HG03432 (cell line): ENCODE data around the gene ETF1.
"Not testable (repeated sequence)": the region's sequence is repeated elsewhere in the genome, so short reads cannot be mapped to it uniquely, and the experiment has no call there.

Source experiments
- ATAC-seq: cut with Tn5 transposase; IDR thresholded peaks from one replicate; pipeline ENCODE4 v1.9.1; 2021; ENCODE audit warnings: mild to moderate bottlenecking, moderate library complexity; ENCODE audit not compliant: unreplicated experiment

The ETF1 gene

DNA sequence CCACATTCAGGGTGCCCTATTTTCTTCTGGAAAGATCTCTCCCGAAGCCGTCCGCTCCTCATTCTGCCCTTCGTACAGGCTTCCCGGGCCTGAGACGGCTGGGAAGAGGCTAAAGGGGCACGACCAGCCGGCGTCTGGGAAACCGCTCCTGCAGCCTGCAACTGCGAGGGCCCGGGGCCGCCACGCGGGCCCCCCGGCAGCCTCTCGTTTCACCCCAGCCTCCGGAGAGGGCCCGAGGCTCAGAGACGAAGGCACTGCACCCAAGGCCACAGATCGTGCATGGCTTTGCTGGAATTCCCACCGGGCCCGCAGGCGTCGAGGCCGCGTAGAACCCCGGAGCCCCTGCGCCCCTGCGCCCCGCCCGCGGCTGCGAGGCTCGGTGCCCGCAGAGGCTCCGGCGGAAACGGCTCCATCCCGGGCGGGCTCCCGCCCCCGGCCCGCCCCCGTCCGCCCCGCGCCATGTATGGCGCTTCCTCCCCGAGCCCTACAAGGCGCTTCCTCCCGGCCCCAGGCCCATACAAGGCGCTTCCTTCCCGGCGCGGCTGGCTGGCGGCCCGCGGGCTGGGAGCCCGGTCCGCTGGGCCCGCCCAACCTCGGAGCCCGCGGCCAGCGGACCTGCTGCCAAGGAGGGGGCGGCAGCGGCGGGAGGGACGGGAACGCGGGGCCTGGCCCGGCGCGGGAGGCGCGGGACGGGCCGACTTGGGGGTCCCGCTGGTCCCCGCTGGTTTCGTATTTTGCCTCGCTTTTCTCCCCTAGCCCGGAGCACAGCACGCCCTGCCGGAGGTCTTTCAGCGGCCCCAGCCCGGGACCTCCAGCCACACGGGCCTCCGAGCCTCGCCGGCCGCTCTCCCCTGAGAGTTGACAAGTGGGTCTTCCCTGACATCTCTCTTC lies 51.1 kb downstream of the ETF1 start:
- peak; percentile 99 for ATAC-seq

- no peak for ATAC-seq
Measured at GRCh38 chr5:138491284-138491648, 51.8 kb downstream of the ETF1 start.

DNA sequence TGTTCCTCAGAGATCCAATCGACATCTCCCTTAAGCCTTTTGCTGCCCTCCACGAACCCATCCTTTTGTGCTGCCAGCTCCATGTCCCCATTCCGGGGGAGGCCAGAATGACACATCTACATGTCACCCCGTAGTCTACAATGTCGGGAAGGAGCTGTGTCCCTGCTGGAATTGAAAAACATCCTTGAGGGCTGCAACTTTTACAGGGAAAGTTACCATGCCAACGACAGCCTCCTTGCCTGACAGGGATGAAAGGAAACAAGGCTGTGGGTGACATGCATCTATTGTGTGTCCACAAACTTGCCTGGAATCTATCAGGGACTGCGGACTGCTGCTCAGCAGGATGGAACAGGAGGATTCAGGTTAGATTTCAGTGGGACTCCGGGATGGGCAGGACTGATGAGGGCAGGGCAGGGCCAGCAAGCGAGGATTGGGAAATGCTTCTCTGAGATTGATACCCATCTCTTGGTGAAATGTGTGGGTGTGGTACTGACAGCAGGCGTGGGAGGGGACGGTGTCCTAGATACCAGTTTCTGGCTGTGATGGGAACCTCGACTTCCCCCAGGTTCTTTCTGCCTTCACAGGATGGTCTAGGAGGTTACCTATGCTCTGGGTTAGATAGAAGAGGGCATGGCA lies 52.3 kb downstream of the ETF1 start:
- ATAC-seq = no peak

GRCh38 chr5:138489683-138490061 lies 53.4 kb downstream of the ETF1 start:
- ATAC-seq = no peak

- ATAC-seq = no peak
Measured at GRCh38 chr5:138488481-138488945, 54.5 kb downstream of the ETF1 start.

DNA sequence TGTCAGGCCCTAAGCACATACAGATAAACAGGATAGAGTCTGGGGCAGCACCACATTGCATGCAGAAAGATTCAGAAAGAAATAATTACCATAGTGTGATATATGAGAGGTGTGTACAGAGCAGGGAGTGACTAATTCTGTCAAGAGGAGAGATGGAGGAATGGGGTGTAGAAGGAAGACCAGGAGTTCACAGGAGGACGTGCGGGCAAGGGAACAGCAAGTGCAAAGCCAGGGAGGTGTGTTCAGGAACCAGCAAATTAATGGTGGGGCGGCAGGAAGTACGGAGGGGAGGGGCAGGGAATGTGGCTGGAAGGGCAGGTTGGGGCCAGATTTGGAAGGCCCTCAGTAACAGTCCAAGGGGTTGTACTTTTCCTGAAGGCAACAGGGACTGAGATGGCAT lies 60.4 kb downstream of the ETF1 start:
- no peak for ATAC-seq

DNA sequence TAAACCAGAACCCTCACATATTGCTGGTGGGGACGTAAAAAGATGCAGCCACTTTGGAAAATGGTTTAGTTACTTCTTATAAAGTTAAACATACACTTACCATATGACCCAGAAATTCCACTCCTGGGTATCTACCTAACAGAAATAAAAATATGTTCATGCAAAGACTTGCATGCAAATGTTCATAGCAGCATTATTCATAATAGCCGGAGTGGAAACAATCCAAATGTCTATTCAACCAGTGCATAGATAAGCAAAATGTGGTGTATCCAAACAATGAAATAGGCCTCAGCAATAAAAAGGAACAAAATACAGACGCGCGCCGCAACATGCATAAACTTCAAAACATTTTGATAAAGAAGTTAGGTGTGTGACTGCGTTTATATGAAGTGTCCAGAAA lies 66.1 kb downstream of the ETF1 start:
- ATAC-seq = no peak

GRCh38 chr5:138473151-138473550 lies 69.9 kb downstream of the ETF1 start:
- not testable (repeated sequence) for ATAC-seq

GRCh38 chr5:138472353-138472752 lies 70.7 kb downstream of the ETF1 start:
- no peak for ATAC-seq

- no peak for ATAC-seq
Measured at GRCh38 chr5:138471052-138471361, 72.0 kb downstream of the ETF1 start.

DNA sequence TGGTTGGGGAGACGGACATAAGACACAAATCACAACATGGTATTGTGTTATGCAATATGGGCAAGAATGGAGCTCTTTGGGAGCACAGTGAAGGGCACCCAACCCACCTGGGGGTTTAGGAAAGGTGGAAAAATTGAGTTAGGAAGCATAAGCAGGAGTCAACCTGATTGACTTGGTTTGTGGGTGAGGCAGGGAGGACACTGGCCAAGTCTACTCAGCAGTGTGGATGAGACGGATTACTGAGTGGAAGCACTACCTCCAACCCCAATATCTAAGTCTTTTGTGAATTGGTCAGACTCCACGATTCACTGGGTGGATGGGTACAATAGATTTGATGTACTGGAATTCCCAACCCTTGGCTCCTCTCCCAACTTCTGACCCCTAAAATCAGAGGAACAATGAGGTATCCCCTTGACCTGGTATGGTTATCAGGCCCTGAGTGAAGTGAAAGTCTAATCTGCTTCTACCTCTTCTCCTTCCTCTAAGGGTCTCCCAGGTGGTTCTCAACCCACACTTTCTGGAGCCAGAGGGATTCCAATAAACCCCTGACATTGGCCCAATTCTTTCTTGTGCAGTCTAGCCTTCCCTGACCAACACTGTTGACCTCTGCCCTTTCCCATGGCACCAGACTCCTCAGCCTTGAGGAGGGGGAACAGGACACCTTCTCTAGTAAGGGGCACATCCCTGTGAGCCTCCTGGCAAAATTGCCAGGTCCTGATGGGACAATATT lies 72.5 kb downstream of the ETF1 start:
- ATAC-seq = no peak

- no peak for ATAC-seq
Measured at GRCh38 chr5:138469540-138470321, 73.3 kb downstream of the ETF1 start.

DNA sequence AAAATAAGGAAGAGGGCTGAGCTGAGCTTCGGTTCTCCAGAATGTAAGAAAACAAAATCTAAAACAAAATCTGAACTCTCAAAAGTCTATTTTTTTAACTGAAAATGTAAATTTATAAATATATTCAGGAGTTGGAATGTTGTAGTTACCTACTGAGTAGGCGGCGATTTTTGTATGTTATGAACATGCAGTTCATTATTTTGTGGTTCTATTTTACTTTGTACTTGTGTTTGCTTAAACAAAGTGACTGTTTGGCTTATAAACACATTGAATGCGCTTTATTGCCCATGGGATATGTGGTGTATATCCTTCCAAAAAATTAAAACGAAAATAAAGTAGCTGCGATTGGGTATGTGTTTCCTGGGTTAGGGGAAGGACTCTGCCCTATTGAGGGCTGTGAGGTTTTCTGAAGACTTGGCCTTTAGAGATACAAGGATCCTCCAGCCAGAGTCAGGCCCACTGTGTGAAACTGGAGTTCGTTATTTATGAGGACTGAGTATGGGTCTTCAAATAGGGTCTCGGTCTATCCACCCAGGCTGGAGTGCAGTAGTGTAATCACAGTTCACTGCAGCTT lies 74.0 kb downstream of the ETF1 start:
- ATAC-seq = no peak

GRCh38 chr5:138468133-138468965 lies 74.7 kb downstream of the ETF1 start:
- no peak for ATAC-seq

GRCh38 chr5:138467711-138468132 lies 75.3 kb downstream of the ETF1 start:
- no peak for ATAC-seq

DNA sequence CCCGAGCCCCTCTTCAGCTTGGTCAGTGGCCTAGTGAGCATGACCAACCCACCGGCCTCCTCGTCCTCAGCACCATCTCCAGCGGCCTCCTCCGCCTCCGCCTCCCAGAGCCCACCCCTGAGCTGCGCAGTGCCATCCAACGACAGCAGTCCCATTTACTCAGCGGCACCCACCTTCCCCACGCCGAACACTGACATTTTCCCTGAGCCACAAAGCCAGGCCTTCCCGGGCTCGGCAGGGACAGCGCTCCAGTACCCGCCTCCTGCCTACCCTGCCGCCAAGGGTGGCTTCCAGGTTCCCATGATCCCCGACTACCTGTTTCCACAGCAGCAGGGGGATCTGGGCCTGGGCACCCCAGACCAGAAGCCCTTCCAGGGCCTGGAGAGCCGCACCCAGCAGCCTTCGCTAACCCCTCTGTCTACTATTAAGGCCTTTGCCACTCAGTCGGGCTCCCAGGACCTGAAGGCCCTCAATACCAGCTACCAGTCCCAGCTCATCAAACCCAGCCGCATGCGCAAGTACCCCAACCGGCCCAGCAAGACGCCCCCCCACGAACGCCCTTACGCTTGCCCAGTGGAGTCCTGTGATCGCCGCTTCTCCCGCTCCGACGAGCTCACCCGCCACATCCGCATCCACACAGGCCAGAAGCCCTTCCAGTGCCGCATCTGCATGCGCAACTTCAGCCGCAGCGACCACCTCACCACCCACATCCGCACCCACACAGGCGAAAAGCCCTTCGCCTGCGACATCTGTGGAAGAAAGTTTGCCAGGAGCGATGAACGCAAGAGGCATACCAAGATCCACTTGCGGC lies 75.9 kb downstream of the ETF1 start:
- no peak for ATAC-seq

DNA sequence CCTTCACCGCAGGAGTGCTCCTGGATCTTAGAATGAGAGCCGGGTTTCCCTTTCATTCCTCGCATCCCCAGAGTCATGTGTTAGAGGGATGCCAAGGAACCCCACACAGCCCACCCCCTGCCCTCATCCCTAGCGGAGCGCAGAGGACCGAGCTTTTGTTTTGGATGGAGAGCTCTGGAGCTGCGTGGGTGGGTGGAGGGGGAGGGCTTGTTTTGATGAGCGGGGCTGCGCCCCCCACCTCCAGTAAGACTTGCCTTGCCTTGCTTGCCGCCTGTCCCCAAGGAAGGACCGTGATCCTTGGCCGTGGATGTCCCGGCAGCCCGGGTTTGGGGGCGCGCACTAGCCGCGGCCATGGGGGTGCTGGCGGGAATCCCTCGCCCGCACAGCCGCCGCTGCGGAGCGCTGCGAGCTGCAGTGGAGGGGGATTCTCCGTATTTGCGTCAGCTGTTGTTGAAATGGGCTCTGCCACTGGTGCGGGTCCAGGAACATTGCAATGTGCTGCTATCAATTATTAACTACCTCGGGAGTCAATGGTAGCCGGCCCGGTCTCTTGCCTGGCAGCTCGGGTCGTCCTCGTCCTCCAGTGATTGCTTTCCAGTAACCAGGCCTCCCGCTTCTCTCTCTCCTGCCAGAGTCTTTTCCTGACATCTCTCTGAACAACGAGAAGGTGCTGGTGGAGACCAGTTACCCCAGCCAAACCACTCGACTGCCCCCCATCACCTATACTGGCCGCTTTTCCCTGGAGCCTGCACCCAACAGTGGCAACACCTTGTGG lies 76.7 kb downstream of the ETF1 start:
- no peak for ATAC-seq
